Measurements from ENCODE around the gene FLRT2.

The FLRT2 gene

GRCh38 chr14:85660243-85660922 lies 130.4 kb downstream of the FLRT2 start:
- no peak for DNase-seq (ENCODE audit: low spot score)

DNA sequence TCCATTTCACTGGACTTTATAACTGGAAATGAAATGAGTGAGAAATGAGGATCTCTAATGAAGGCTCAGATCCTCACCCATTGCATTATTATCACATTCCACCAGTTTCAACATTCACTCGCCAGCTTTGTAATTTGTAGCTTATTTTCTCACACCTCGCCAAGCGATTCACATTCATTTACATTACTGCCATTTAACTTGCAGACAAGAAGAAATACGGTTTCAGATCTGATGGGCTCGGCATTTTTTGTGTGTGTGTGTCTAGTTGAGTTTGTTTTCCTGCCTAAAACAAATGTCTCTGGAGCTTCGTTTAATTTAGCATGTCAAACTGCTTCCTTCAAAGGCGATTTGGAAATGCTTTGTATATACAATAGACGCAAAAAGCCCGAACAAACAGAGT lies 132.2 kb downstream of the FLRT2 start:
- DNase-seq (ENCODE audit: low spot score): no peak

DNA sequence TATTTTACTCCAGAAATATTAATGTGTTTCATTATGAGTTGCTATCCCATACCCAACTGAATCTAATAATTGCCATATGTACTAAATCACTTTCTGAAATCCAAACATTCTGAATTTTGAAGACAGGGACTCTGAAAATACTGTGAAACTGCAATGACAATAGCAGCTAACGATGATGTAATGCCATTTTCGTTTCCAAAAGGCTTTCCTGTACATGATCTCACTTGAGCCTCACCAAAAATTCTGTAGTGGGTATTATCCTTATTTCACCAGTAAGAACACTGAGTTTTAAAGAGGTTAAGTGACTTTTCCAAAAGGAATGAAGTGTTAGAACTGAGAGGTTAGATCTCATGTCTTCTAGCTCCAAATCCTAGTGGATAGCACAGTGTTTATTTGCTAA lies 133.3 kb downstream of the FLRT2 start:
- DNase-seq (ENCODE audit: low spot score): no peak

- DNase-seq (ENCODE audit: low spot score): no peak
Observed at GRCh38 chr14:85663667-85664066, 133.7 kb downstream of the FLRT2 start.

GRCh38 chr14:85675957-85676356 lies 146.0 kb downstream of the FLRT2 start:
- DNase-seq (ENCODE audit: low spot score): no peak

- no peak for DNase-seq (ENCODE audit: low spot score)
Observed at GRCh38 chr14:85686908-85687307, 157.0 kb downstream of the FLRT2 start.

GRCh38 chr14:85687456-85687855 lies 157.5 kb downstream of the FLRT2 start:
- DNase-seq (ENCODE audit: low spot score): no peak

DNA sequence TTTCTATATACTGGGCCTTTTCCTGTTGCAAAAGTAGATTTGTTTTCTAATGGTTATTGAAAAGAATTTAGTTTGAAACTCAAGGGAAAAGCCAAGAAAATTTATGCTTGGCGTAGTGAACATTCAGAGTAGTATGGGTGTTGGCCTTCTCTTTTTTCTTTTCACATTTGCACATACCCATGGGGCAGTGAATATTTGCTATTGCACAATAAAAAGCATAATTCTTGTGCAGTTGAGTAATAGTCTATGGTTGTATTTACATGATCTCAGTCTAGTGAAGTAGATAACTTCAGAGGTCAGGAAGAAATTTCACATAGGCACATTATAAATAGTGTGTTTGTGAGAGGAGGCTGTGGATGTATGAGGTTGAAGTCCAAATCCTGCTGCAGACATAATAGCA lies 158.1 kb downstream of the FLRT2 start:
- DNase-seq (ENCODE audit: low spot score): peak; percentile 4

DNA sequence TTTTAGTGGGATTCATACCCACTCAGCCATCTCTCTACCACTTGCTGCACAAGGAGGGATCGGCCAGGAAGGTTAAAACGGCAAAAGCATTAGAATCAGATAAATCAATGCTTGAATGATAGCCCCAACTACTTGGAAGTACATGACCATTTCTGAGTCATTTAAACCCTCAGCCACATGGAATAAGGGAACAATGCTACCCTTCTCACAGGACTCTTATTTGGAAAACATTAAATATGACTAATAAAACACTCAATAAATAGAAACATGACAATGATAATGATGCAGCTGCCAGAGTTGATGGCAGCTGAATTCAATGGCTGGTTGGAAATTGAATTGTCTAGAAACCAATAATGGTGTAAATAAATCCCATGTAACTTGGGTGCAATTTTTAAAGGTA lies 165.4 kb downstream of the FLRT2 start:
- no peak for DNase-seq (ENCODE audit: low spot score)

DNA sequence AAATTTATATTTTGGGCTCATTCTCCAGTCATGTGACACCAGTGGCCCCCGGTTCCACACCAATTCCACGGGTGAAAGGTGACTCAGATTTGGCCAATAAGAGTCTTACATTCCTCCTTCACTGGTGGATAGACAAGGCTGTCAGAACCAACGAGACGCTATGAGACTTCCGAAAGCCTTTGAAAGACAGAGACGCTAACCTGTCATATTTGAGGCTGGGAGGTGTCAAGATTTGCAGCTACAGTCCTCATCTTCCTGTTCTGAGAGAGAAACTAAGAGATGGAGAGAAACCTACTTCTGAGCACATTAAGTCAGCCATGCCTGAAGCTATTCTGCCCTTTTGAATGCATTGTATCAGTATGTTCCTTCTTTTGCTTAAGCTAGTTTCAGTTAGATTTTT lies 171.2 kb downstream of the FLRT2 start:
- no peak for DNase-seq (ENCODE audit: low spot score)

DNA sequence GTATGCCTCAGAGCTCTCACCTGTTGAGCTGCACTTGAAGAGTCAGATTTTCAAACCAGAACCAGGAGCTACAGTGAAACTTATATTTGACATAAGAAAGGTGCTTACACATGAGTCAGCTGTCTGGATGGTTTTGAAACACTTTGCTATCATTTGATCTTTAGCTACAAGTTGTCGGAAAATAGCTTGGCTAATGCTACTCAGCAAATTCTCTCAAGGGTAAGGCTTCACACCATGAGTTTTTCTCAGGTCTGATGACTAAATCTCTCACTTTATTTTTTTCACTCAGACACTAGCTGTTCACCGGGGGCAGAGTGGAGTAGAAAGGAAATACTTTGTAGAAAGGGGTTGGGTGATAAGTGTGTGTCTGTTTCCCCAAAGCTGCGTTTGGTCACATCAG lies 171.8 kb downstream of the FLRT2 start:
- no peak for DNase-seq (ENCODE audit: low spot score)

DNA sequence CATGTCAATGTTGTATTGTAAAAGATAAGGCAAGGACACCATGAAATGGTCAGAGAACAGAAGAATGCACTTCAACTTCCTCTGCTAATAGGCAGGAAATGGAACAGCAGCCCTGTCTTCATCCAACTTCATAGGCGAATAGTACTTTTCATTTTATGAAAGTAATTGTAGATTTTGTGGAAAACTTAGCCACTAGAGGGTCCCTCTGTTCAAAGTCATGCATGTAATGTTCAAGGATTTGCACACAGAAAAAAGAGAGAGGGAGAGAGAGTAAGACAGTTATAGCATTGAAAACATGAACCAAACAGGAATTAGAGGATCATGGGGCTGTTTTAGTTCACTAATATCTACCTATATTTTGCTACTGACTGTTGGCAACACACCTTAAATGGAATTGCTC lies 172.2 kb downstream of the FLRT2 start:
- DNase-seq (ENCODE audit: low spot score): no peak

DNA sequence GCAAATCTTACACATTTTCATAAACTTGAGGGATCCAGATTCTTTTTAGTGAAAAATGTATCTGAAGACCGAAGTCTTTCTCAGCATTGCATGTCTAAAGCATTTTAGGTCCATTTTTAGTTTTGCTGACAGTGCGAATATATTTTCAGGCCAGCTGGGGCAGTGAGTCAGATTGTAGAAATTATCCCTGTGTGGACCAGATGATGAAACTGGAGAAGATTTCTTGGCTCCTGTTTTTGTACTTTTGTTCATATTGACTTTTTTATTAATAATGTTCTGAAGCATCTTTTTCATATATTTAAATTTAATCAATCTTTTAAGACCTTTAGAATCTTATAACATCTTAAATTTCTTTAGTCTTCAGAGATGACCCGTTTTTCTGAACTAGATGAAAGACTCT lies 173.1 kb downstream of the FLRT2 start:
- no peak for DNase-seq (ENCODE audit: low spot score)
